Neural crest cell (in vitro differentiated cells): ENCODE results near the gene SCCPDH. TPM values are rescaled to one million over a fixed set of nuclear protein-coding genes. Genes with fewer than 3 reads are reported as not detected.

Experiments used
- DNase-seq: peaks from one replicate; pipeline ENCODE4 v3.0.0; 2021; ENCODE audit warnings: low read depth, mixed read lengths, low spot score
- H3K27ac Mint-ChIP-seq: one replicate; pipeline ENCODE4 v1.8.0; 2021; ENCODE audit warnings: mild to moderate bottlenecking, mixed read lengths; ENCODE audit not compliant: unreplicated experiment
- H3K27me3 Mint-ChIP-seq: 2 replicates; pipeline ENCODE4 v1.8.0; 2021; ENCODE audit warnings: low read depth, mild to moderate bottlenecking, mixed read lengths
- H3K36me3 Mint-ChIP-seq: 2 replicates; pipeline ENCODE4 v1.8.0; 2021; ENCODE audit warnings: low read depth, mild to moderate bottlenecking, mixed read lengths
- H3K4me1 Mint-ChIP-seq: 2 replicates; pipeline ENCODE4 v1.8.0; 2021; ENCODE audit warnings: mixed read lengths
- H3K4me3 Mint-ChIP-seq: one replicate; pipeline ENCODE4 v1.8.0; 2021; ENCODE audit warnings: mild to moderate bottlenecking, mixed read lengths
- H3K9me3 Mint-ChIP-seq: 2 replicates; pipeline ENCODE4 v1.8.0; 2021; ENCODE audit warnings: mixed read lengths
- CTCF ChIP-seq: fragments of 200-600 bp; sonication (generic); conservative IDR thresholded peaks from 2 replicates; pipeline ENCODE4 v1.5.0; 2021; ENCODE audit warnings: antibody characterized with exemption, mild to moderate bottlenecking
- total RNA-seq: library from RNA; stranded (reverse); gene quantifications from 2 replicates; pipeline ENCODE4 v1.2.1, GENCODE V29; 2021

SCCPDH gene
- total RNA-seq, 1 donor from 2014 or later: 53.1 TPM

DNA sequence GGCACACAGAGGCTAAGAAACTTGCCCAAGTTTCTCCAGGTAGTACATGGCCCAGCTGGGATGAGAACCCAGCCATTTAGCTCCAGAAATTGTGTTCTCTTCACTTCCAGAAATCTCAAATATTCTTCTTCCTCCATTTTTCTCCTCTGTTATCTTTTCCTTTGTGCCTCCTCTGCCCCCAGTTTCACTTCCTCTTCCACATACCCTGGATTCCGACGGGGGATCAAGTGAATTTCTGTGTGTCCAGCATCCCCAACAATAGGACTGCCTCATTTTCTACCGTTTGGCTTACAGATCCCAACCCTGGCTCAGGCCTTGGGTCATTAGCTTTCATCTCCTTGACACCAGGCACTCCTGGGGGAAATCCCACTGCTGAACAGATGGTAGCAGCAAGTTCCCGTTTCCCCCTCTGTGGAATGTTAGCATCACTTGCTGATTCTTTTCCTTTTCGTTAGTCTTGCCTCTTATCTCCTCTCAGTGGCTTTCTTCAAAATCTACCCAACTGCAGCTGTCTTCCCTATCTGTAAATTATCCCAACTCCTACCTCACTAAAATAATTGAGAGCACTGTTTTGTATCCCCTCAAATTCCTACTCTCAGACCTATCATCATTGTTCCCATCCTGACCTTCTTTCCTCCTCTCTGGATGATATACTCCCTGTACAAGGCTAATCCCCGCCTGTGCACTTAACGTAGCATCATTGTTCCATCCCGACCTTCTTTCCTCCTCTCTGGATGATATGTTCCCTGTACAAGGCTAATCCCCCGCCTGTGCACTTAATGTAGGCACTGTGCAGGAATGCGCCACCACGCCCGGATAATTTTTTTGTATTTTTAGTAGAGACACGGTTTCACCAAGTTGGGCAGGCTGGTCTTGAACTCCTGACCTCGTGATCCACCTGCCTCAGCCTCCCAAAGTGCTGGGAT lies 36.5 kb downstream of the SCCPDH start:
- Mint-ChIP-seq H3K36me3 (peaks cover 19% of the 10 kb centered on the region), H3K9me3 (no peaks in the 10 kb centered on the region), H3K4me1 (peaks cover 10% of the 10 kb centered on the region), H3K27ac (no peak overlapping the region), H3K4me3 (no peak overlapping the region), H3K27me3 (no peaks in the 10 kb centered on the region)
- DNase-seq: no peak
- TF ChIP-seq CTCF: no peak

- Mint-ChIP-seq H3K9me3 (no peaks in the 10 kb centered on the region), H3K4me3 (no peak overlapping the region), H3K27me3 (no peaks in the 10 kb centered on the region), H3K36me3 (peaks cover 19% of the 10 kb centered on the region), H3K4me1 (peaks cover 10% of the 10 kb centered on the region), H3K27ac (peak overlapping the region; percentile 29)
- DNase-seq: no peak
- TF ChIP-seq CTCF: no peak
Measured at GRCh38 chr1:246761396-246761795, 37.2 kb downstream of the SCCPDH start.

DNA sequence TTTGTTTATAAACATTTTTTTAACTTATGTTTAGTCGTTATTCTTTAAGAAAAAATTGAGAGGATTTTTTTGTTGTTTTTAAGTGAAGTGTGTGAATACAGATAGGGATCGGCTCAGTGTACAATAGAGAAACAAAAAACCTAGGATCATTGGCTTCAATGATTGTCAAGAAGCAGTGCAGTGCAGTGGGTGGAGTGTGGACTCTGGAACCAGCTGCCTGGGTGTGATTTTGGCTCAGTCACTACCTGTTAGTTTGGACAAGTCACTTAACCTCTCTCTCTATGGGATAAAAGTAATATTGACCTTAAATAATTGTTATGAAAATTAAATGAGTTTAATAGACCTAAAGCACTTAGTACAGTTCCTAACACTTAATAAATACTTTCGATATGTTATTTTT lies 41.3 kb downstream of the SCCPDH start:
- Mint-ChIP-seq H3K9me3 (no peaks in the 10 kb centered on the region), H3K4me3 (no peak overlapping the region)
- TF ChIP-seq CTCF: no peak

GRCh38 chr1:246768403-246769020 lies 44.3 kb downstream of the SCCPDH start:
- no peaks in the 10 kb centered on the region for H3K4me1 Mint-ChIP-seq
- TF ChIP-seq CTCF: no peak
- DNase-seq: no peak
- H3K27me3 Mint-ChIP-seq: no peaks in the 10 kb centered on the region
- H3K9me3 Mint-ChIP-seq: no peaks in the 10 kb centered on the region
- peaks cover 29% of the 10 kb centered on the region for H3K36me3 Mint-ChIP-seq
- H3K4me3 Mint-ChIP-seq: no peak overlapping the region
- no peak overlapping the region for H3K27ac Mint-ChIP-seq

More for the DNA sequence above, 41.3 kb downstream of the SCCPDH start:
- no peak for DNase-seq
- Mint-ChIP-seq H3K27ac (no peak overlapping the region), H3K36me3 (peaks cover 29% of the 10 kb centered on the region), H3K27me3 (no peaks in the 10 kb centered on the region), H3K4me1 (peaks cover 8% of the 10 kb centered on the region)

DNA sequence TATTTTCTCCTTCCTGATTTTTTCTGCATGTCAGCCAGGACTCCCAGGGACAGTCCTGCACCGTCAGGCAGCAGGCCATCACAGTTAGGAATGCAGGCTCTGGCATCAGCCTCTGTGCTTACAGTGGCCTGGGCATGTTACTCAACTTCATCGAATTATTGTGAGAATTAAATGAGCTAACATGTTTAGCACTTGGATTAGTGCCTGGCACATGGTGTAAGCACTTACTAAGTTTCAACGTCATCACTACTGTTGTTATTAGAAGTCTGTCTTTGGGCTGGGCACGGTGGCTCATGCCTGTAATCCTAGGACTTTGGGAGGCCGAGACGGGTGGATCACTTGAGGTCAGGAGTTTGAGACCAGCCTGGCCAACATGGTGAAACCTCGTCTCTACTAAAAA lies 45.1 kb downstream of the SCCPDH start:
- Mint-ChIP-seq H3K4me1 (no peaks in the 10 kb centered on the region), H3K4me3 (no peak overlapping the region), H3K27me3 (no peaks in the 10 kb centered on the region), H3K9me3 (no peaks in the 10 kb centered on the region), H3K36me3 (peaks cover 30% of the 10 kb centered on the region), H3K27ac (no peak overlapping the region)
- TF ChIP-seq CTCF: no peak
- no peak for DNase-seq
